GM19023 (cell line): Measurements from ENCODE around the gene ZNF699.
"Not testable (repeated sequence)": the region's sequence is repeated elsewhere in the genome, so short reads cannot be mapped to it uniquely, and the experiment has no call there.

Experiments
- ATAC-seq: cut with Tn5 transposase; IDR thresholded peaks from one replicate; pipeline ENCODE4 v1.9.1; 2021; ENCODE audit warnings: mild to moderate bottlenecking, moderate library complexity; ENCODE audit not compliant: unreplicated experiment

The ZNF699 gene

GRCh38 chr19:9289231-9289884 is 20.3 kb downstream of the ZNF699 start:
- no peak for ATAC-seq

DNA sequence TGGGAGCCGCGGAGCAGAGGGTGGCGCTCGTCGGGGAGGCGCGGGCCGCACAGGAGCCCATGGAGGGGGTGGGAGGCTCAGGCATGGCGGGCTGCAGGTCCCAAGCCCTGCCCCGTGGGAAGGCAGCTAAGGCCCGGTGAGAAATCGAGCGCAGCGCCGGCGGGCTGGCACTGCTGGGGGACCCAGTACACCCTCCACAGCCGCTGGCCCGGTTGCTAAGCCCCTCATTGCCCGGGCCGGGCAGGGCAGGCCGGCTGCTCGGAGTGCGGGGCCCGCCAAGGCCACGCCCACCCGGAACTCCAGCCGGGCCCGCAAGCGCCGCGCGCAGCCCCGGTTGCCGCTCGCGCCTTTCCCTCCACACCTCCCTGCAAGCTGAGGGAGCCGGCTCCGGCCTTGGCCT is 26.2 kb downstream of the ZNF699 start:
- ATAC-seq = not testable (repeated sequence)

GRCh38 chr19:9251236-9251635 is 58.4 kb downstream of the ZNF699 start:
- ATAC-seq = no peak

- ATAC-seq = no peak
Measured at GRCh38 chr19:9250630-9251029, 59.0 kb downstream of the ZNF699 start, which contains the start of gene OR7E24. TSS of gene OR7E24 (plus strand) at chr19:9250930. CDS start at chr19:9251044, 114 bp downstream.
